Activated CD8-positive, alpha-beta memory T cell treated with anti-CD3 and anti-CD28 coated beads, Interleukin-2, amount 10 ng/mL, durations not matched to agents 7 days and 5 days (primary cell): ENCODE measurements around the gene APOL2. TPM values are rescaled to one million over a fixed set of nuclear protein-coding genes. Genes with fewer than 3 reads are reported as not detected.
"Not testable (repeated sequence)": the region's sequence is repeated elsewhere in the genome, so short reads cannot be mapped to it uniquely, and the experiment has no call there.

ENCODE experiments used
- ATAC-seq: fragments of 150-1000 bp; cut with Tn5 transposase; one replicate; pipeline ENCODE4 v1.10.0; 2021; ENCODE audit warnings: moderate library complexity
- CTCF ChIA-PET: fragments of 350-600 bp; sonication (Branson Sonifier 250); formaldehyde crosslinking; loops from one replicate; lab custom pipeline; 2021; ENCODE audit warnings: antibody characterized with exemption; lab: Charles Lee
- DNase-seq: peaks from one replicate; pipeline ENCODE4 v3.0.0-alpha.2; 2020
- H3K27ac Mint-ChIP-seq: one replicate; pipeline ENCODE4 v1.8.0; 2021; ENCODE audit warnings: mild to moderate bottlenecking, mixed read lengths
- H3K27me3 Mint-ChIP-seq: one replicate; pipeline ENCODE4 v1.8.0; 2021; ENCODE audit warnings: mixed read lengths
- H3K36me3 Mint-ChIP-seq: one replicate; pipeline ENCODE4 v1.8.0; 2021; ENCODE audit warnings: mild to moderate bottlenecking, mixed read lengths
- H3K4me1 Mint-ChIP-seq: one replicate; pipeline ENCODE4 v1.8.0; 2021; ENCODE audit warnings: mixed read lengths
- H3K4me3 Mint-ChIP-seq: one replicate; pipeline ENCODE4 v1.8.0; 2021; ENCODE audit warnings: mild to moderate bottlenecking, moderate library complexity, mixed read lengths
- H3K9me3 Mint-ChIP-seq: one replicate; pipeline ENCODE4 v1.8.0; 2022; ENCODE audit warnings: low read depth, mixed read lengths
- total RNA-seq, 2 experiments: library from RNA; stranded (reverse); gene quantifications; one replicate each; pipeline ENCODE4 v1.2.3, GENCODE V29; 2021

APOL2 gene
- total RNA-seq, 2 experiments from 2014 or later: 82.6 to 86.4 TPM

GRCh38 chr22:36258701-36259614, 19.6 kb upstream of the APOL2 start:
- peak overlapping the region; percentile 89 for H3K27ac Mint-ChIP-seq
- DNase-seq (peak; percentile 83), ATAC-seq (peak; percentile 56)
- no peaks in the 10 kb centered on the region for H3K27me3 Mint-ChIP-seq
- H3K4me1 Mint-ChIP-seq: peaks cover 58% of the 10 kb centered on the region
- CTCF ChIA-PET: interaction anchor here (1.0 to 2.2 kb wide), 3 partner anchors 19 to 28 kb away, joined by 3 to 8 read pairs (median 5); partner anchors contain the start of gene APOL2
- no peaks in the 10 kb centered on the region for H3K9me3 Mint-ChIP-seq
- peak overlapping the region; percentile 55 for H3K4me3 Mint-ChIP-seq
- peaks cover 63% of the 10 kb centered on the region for H3K36me3 Mint-ChIP-seq

GRCh38 chr22:36257948-36258670, 18.8 kb upstream of the APOL2 start:
- DNase-seq (no peak), ATAC-seq (no peak)
- Mint-ChIP-seq H3K9me3 (no peaks in the 10 kb centered on the region), H3K36me3 (peaks cover 55% of the 10 kb centered on the region), H3K4me3 (peak overlapping the region; percentile 55), H3K27me3 (no peaks in the 10 kb centered on the region), H3K4me1 (peaks cover 61% of the 10 kb centered on the region), H3K27ac (peak overlapping the region; percentile 89)
- CTCF ChIA-PET: interaction anchor here (1.0 to 2.2 kb wide), 3 partner anchors 18 to 29 kb away, joined by 3 to 8 read pairs (median 5); partner anchors contain the start of gene APOL2

GRCh38 chr22:36257308-36257707, 18.0 kb upstream of the APOL2 start:
- Mint-ChIP-seq H3K4me3 (no peak overlapping the region), H3K9me3 (no peaks in the 10 kb centered on the region), H3K36me3 (peaks cover 49% of the 10 kb centered on the region), H3K4me1 (peaks cover 69% of the 10 kb centered on the region), H3K27ac (peak overlapping the region; percentile 56), H3K27me3 (no peaks in the 10 kb centered on the region)
- CTCF ChIA-PET: no interaction called here
- DNase-seq: no peak
- ATAC-seq: no peak

GRCh38 chr22:36256478-36256877, 17.2 kb upstream of the APOL2 start:
- no peaks in the 10 kb centered on the region for H3K27me3 Mint-ChIP-seq
- H3K4me3 Mint-ChIP-seq: no peak overlapping the region
- DNase-seq (no peak), ATAC-seq (no peak)
- peaks cover 43% of the 10 kb centered on the region for H3K36me3 Mint-ChIP-seq
- CTCF ChIA-PET: no interaction called here
- peak overlapping the region; percentile 56 for H3K27ac Mint-ChIP-seq
- H3K9me3 Mint-ChIP-seq: no peaks in the 10 kb centered on the region
- peaks cover 77% of the 10 kb centered on the region for H3K4me1 Mint-ChIP-seq

- not testable (repeated sequence) for H3K9me3 Mint-ChIP-seq, DNase-seq, H3K27me3 Mint-ChIP-seq, ATAC-seq
- Mint-ChIP-seq H3K27ac (peak overlapping the region; percentile 67), H3K4me3 (peak overlapping the region; percentile 90), H3K36me3 (peaks cover 35% of the 10 kb centered on the region), H3K4me1 (peaks cover 76% of the 10 kb centered on the region)
- CTCF ChIA-PET: interaction anchor here (0.7 to 8.2 kb wide), 4 partner anchors 12 to 31 kb away, joined by 3 to 67 read pairs (median 14); partner anchors contain the start of gene APOL2
Observed at GRCh38 chr22:36255572-36255971, 16.2 kb upstream of the APOL2 start.

- Mint-ChIP-seq H3K4me1 (peaks cover 64% of the 10 kb centered on the region), H3K27ac (peak overlapping the region; percentile 85), H3K27me3 (no peaks in the 10 kb centered on the region), H3K9me3 (peaks cover 6% of the 10 kb centered on the region), H3K36me3 (peaks cover 22% of the 10 kb centered on the region), H3K4me3 (peak overlapping the region; percentile 90)
- ATAC-seq: no peak
- DNase-seq: no peak
- CTCF ChIA-PET: interaction anchor here (0.8 to 8.2 kb wide), 8 partner anchors 7 to 188 kb away, joined by 3 to 67 read pairs (median 4); partner anchors contain the start of gene APOL2
Observed at GRCh38 chr22:36253523-36254490, 14.5 kb upstream of the APOL2 start.

GRCh38 chr22:36252754-36253522, 13.6 kb upstream of the APOL2 start, which contains the start of gene APOL1:
TSS of gene APOL1 (plus strand) at chr22:36253133. CDS start at chr22:36254956, 1,823 bp downstream.
- Mint-ChIP-seq H3K27me3 (no peaks in the 10 kb centered on the region), H3K27ac (peak within 1 kb of the TSS; percentile 85), H3K4me1 (peaks cover 55% of the 10 kb centered on the region), H3K9me3 (peaks cover 10% of the 10 kb centered on the region), H3K36me3 (peaks cover 16% of the 10 kb centered on the region), H3K4me3 (peak within 1 kb of the TSS; percentile 90)
- CTCF ChIA-PET: interaction anchor here (0.8 to 8.2 kb wide), 7 partner anchors 8 to 233 kb away, joined by 3 to 67 read pairs (median 4); partner anchors contain the start of gene APOL2
- DNase-seq: peak; percentile 80
- ATAC-seq: peak; percentile 93

GRCh38 chr22:36251979-36252608, 12.8 kb upstream of the APOL2 start:
- not testable (repeated sequence) for H3K9me3 Mint-ChIP-seq, ATAC-seq, DNase-seq, H3K27me3 Mint-ChIP-seq
- peaks cover 48% of the 10 kb centered on the region for H3K4me1 Mint-ChIP-seq
- H3K4me3 Mint-ChIP-seq: peak overlapping the region; percentile 90
- CTCF ChIA-PET: interaction anchor here (0.9 to 8.2 kb wide), 4 partner anchors 8 to 234 kb away, joined by 3 to 67 read pairs (median 16); partner anchors contain the start of gene APOL2
- H3K36me3 Mint-ChIP-seq: peaks cover 11% of the 10 kb centered on the region
- H3K27ac Mint-ChIP-seq: peak overlapping the region; percentile 85

- not testable (repeated sequence) for H3K36me3 Mint-ChIP-seq, H3K4me3 Mint-ChIP-seq, DNase-seq, H3K27ac Mint-ChIP-seq, ATAC-seq, H3K27me3 Mint-ChIP-seq, H3K9me3 Mint-ChIP-seq
- peaks cover 33% of the 10 kb centered on the region for H3K4me1 Mint-ChIP-seq
- CTCF ChIA-PET: interaction anchor here (1.3 to 8.2 kb wide), 3 partner anchors 12 to 236 kb away, joined by 4 to 67 read pairs (median 10); partner anchors contain the start of gene APOL2
Observed at GRCh38 chr22:36250292-36250960, 11.1 kb upstream of the APOL2 start.

- Mint-ChIP-seq H3K27ac (no peak overlapping the region), H3K27me3 (no peaks in the 10 kb centered on the region), H3K9me3 (peaks cover 10% of the 10 kb centered on the region), H3K4me1 (peaks cover 23% of the 10 kb centered on the region), H3K36me3 (peaks cover 6% of the 10 kb centered on the region), H3K4me3 (no peak overlapping the region)
- CTCF ChIA-PET: interaction anchor here (0.9 to 8.2 kb wide), 3 partner anchors 11 to 29 kb away, joined by 3 to 67 read pairs (median 4); partner anchors contain the start of gene APOL2
- no peak for DNase-seq
- no peak for ATAC-seq
Observed at GRCh38 chr22:36249160-36249559, 9.8 kb upstream of the APOL2 start.
